OCI-LY1 (cell line): Measurements from ENCODE around the gene DEXI.

Experiments
- H2AFZ ChIP-seq: fragments of 200-600 bp; sonication (generic), shearing (Covaris generic); 2 replicates; pipeline ENCODE4 v1.6.0; 2014; ENCODE audit warnings: antibody characterized with exemption, mild to moderate bottlenecking, low read length
- H3F3A ChIP-seq: fragments of 200-600 bp; sonication (generic), shearing (Covaris generic); 2 replicates; pipeline ENCODE4 v1.6.0; 2014; ENCODE audit warnings: mild to moderate bottlenecking, antibody characterized with exemption, low read length, moderate library complexity; ENCODE audit not compliant: insufficient read depth
- H3K27ac ChIP-seq: fragments of 200-600 bp; sonication (generic); 2 replicates; pipeline ENCODE4 v1.5.1; 2014; ENCODE audit warnings: low read length, mixed run types, mild to moderate bottlenecking, low read depth; ENCODE audit not compliant: poor library complexity, severe bottlenecking
- H3K27me3 ChIP-seq: fragments of 200-600 bp; sonication (generic); 2 replicates; pipeline ENCODE4 v1.6.0; 2014; ENCODE audit warnings: antibody characterized with exemption, mild to moderate bottlenecking, low read length, moderate library complexity; ENCODE audit not compliant: insufficient read depth
- H3K36me3 ChIP-seq: fragments of 200-600 bp; sonication (generic); 2 replicates; pipeline ENCODE4 v1.6.1; 2014; ENCODE audit warnings: mild to moderate bottlenecking, antibody characterized with exemption, low read length, moderate library complexity, mixed read lengths; ENCODE audit not compliant: insufficient read depth
- H3K4me1 ChIP-seq: fragments of 200-600 bp; sonication (generic); 2 replicates; pipeline ENCODE4 v1.5.1; 2014; ENCODE audit warnings: mild to moderate bottlenecking, low read length, moderate library complexity; ENCODE audit not compliant: insufficient read depth, severe bottlenecking
- H3K4me2 ChIP-seq: fragments of 200-600 bp; sonication (generic), shearing (Covaris generic); 2 replicates; pipeline ENCODE4 v1.6.1; 2014; ENCODE audit warnings: low read length
- H3K4me3 ChIP-seq: fragments of 200-600 bp; sonication (generic); 2 replicates; pipeline ENCODE4 v1.5.1; 2014; ENCODE audit warnings: low read length, low read depth, mild to moderate bottlenecking, mixed read lengths; ENCODE audit not compliant: poor library complexity, severe bottlenecking
- H3K79me2 ChIP-seq: fragments of 200-600 bp; shearing (Covaris generic); 2 replicates; pipeline ENCODE4 v1.6.1; 2016; ENCODE audit warnings: mixed run types, low read length, mixed read lengths; ENCODE audit not compliant: insufficient read depth
- H3K9ac ChIP-seq: fragments of 200-600 bp; sonication (generic), shearing (Covaris generic); 2 replicates; pipeline ENCODE4 v1.6.1; 2014; ENCODE audit warnings: mild to moderate bottlenecking, low read length, mixed read lengths
- H3K9me2 ChIP-seq: fragments of 200-600 bp; sonication (generic), shearing (Covaris generic); 2 replicates; pipeline ENCODE4 v1.6.1; 2014; ENCODE audit warnings: low read depth, mild to moderate bottlenecking, low read length, mixed read lengths
- H3K9me3 ChIP-seq: fragments of 200-600 bp; shearing (Covaris generic); 2 replicates; pipeline ENCODE4 v1.6.1; 2014; ENCODE audit warnings: low read length, mixed read lengths
- H4K20me1 ChIP-seq: fragments of 200-600 bp; sonication (generic), shearing (Covaris generic); 2 replicates; pipeline ENCODE4 v1.6.0; 2016; ENCODE audit warnings: mild to moderate bottlenecking, low read length; ENCODE audit not compliant: insufficient read depth
- CTCF ChIP-seq: fragments of 200-600 bp; sonication (generic), shearing (Covaris generic); IDR thresholded peaks from 2 replicates; pipeline ENCODE4 v1.5.1; 2017; ENCODE audit warnings: mild to moderate bottlenecking, antibody characterized with exemption, low read length, moderate library complexity, mixed read lengths
- EZH2 ChIP-seq: fragments of 200-600 bp; sonication (generic), shearing (Covaris generic); IDR thresholded peaks from 2 replicates; pipeline ENCODE4 v1.8.0; 2017; ENCODE audit warnings: borderline replicate concordance, mixed run types, mild to moderate bottlenecking, antibody characterized with exemption, low read length, moderate library complexity, mixed read lengths

The DEXI gene

GRCh38 chr16:10942352-10943063, at the start of gene DEXI:
Gene DEXI (minus strand): TSS chr16:10942468. CDS start chr16:10942005, 463 bp downstream.
- Histone ChIP-seq H4K20me1 (no peaks in the 10 kb centered on the region), H3K79me2 (peaks cover 16% of the 10 kb centered on the region), H3F3A (no peaks in the 10 kb centered on the region), H3K36me3 (peaks cover 8% of the 10 kb centered on the region; the same call in 1 of the 2 replicates), H3K4me1 (peaks cover 71% of the 10 kb centered on the region), H3K9ac (peak within 1 kb of the TSS; percentile 71), H3K9me3 (no peaks in the 10 kb centered on the region), H2AFZ (no peak within 1 kb of the TSS; the same call in 1 of the 2 replicates), H3K4me3 (peak within 1 kb of the TSS; percentile 71), H3K9me2 (no peaks in the 10 kb centered on the region), H3K27me3 (no peaks in the 10 kb centered on the region), H3K27ac (no peak within 1 kb of the TSS), H3K4me2 (peak within 1 kb of the TSS; percentile 86)
- TF ChIP-seq EZH2 (no peak), CTCF (no peak)

- H4K20me1 ChIP-seq = no peaks in the 10 kb centered on the region
- H3K27me3 ChIP-seq = no peaks in the 10 kb centered on the region
- no peaks in the 10 kb centered on the region for H3K79me2 ChIP-seq
- no peak overlapping the region for H3K9ac ChIP-seq
- no peak overlapping the region for H3K27ac ChIP-seq
- peaks cover 62% of the 10 kb centered on the region for H3K36me3 ChIP-seq
- H3K4me2 ChIP-seq = no peak overlapping the region
- no peaks in the 10 kb centered on the region for H3K9me3 ChIP-seq
- no peak overlapping the region for H2AFZ ChIP-seq
- no peaks in the 10 kb centered on the region for H3K4me1 ChIP-seq
- H3K9me2 ChIP-seq = no peaks in the 10 kb centered on the region
- no peak for TF ChIP-seq EZH2
- no peak for TF ChIP-seq CTCF
- H3F3A ChIP-seq = no peaks in the 10 kb centered on the region
- H3K4me3 ChIP-seq = no peak overlapping the region
These were observed 48.1 kb upstream of the DEXI start for GRCh38 chr16:10990378-10990777.

GRCh38 chr16:10989559-10989958, 47.3 kb upstream of the DEXI start:
- H3K9me3 ChIP-seq = no peaks in the 10 kb centered on the region
- H3K4me3 ChIP-seq = no peak overlapping the region
- no peaks in the 10 kb centered on the region for H3K79me2 ChIP-seq
- no peak overlapping the region for H2AFZ ChIP-seq
- peaks cover 59% of the 10 kb centered on the region for H3K36me3 ChIP-seq
- no peak overlapping the region for H3K4me2 ChIP-seq
- H3K27me3 ChIP-seq = no peaks in the 10 kb centered on the region
- no peak for TF ChIP-seq CTCF
- TF ChIP-seq EZH2 = no peak
- no peak overlapping the region for H3K9ac ChIP-seq
- no peaks in the 10 kb centered on the region for H3K9me2 ChIP-seq
- no peak overlapping the region for H3K27ac ChIP-seq
- H3F3A ChIP-seq = no peaks in the 10 kb centered on the region
- H4K20me1 ChIP-seq = no peaks in the 10 kb centered on the region
- H3K4me1 ChIP-seq = peaks cover 3% of the 10 kb centered on the region
